Endothelial cell of umbilical vein (primary cell): ENCODE results near the gene DUS2. TPM values are rescaled to one million over a fixed set of nuclear protein-coding genes. Genes with fewer than 3 reads are reported as not detected.

Experiments
- BruUV-seq: library from RNA; stranded (reverse); fragments of 400-500 nt; replicated peaks from 2 replicates; lab custom pipeline; 2021; lab: Mats Ljungman, UMichigan
- CTCF ChIA-PET: fragments of 300-600, 350-600 bp; sonication (Branson Sonifier 250); formaldehyde crosslinking; loops from one replicate; lab custom pipeline; 2021; ENCODE audit warnings: antibody characterized with exemption, inconsistent platforms; lab: Charles Lee
- POLR2A ChIA-PET: fragments of 300-600, 350-600 bp; sonication (Branson Sonifier 250); formaldehyde crosslinking; loops from one replicate; lab custom pipeline; 2021; ENCODE audit warnings: antibody characterized with exemption, inconsistent platforms; lab: Charles Lee
- DNase-seq: peaks from one replicate; pipeline ENCODE4 v3.0.0-alpha.2; 2011; ENCODE audit warnings: low read depth, low spot score
- FAIRE-seq: peaks from 2 replicates; lab custom pipeline; 2011; peaks lifted over from hg19 to GRCh38; lab: Jason Lieb, UNC
- H2AFZ ChIP-seq: 2 replicates; pipeline ENCODE4 v1.6.0; 2012; ENCODE audit warnings: low read depth, low read length, control low read depth, inconsistent platforms
- H3K27ac ChIP-seq: 2 replicates; pipeline ENCODE4 v1.5.1; 2011; ENCODE audit warnings: low read depth, mild to moderate bottlenecking, control low read depth, low read length, moderate library complexity; ENCODE audit not compliant: insufficient read depth
- H3K27me3 ChIP-seq, 2 experiments: 2 replicates each; pipeline versions ENCODE4 v1.6.0 to v1.6.1; 2011; ENCODE audit warnings: low read length in 2 of 2, mixed read lengths in 1 of 2; ENCODE audit not compliant: control insufficient read depth in 2 of 2, insufficient read depth in 2 of 2
- H3K36me3 ChIP-seq, 2 experiments: 2 replicates in 1 of 2; 3 replicates in 1 of 2; pipeline ENCODE4 v1.5.1; 2011; ENCODE audit warnings: low read length in 2 of 2, mild to moderate bottlenecking in 1 of 2, moderate library complexity in 1 of 2; ENCODE audit not compliant: control insufficient read depth in 2 of 2, insufficient read depth in 2 of 2; ENCODE audit errors: extremely low read depth in 1 of 2
- H3K4me1 ChIP-seq: 3 replicates; pipeline ENCODE4 v1.5.1; 2011; ENCODE audit warnings: mild to moderate bottlenecking, low read length; ENCODE audit not compliant: control insufficient read depth, insufficient read depth; ENCODE audit errors: extremely low read depth
- H3K4me2 ChIP-seq: 2 replicates; pipeline ENCODE4 v1.6.1; 2011; ENCODE audit warnings: low read length, control low read depth, mixed read lengths; ENCODE audit not compliant: insufficient read depth
- H3K4me3 ChIP-seq, 3 experiments: fragments of 200-600 bp in 1 of 3; sonication (generic), shearing (Covaris generic) in 1 of 3; replicated peaks in 1 of 3; 2 replicates each; pipeline ENCODE4 v1.5.1; 2011 to 2016; ENCODE audit warnings: control low read depth in 3 of 3, low read length in 3 of 3, mild to moderate bottlenecking in 2 of 3, inconsistent platforms in 1 of 3, low read depth in 1 of 3, moderate library complexity in 1 of 3; ENCODE audit not compliant: insufficient read depth in 1 of 3
- H3K79me2 ChIP-seq: 2 replicates; pipeline ENCODE4 v1.6.0; 2012; ENCODE audit warnings: low read length, inconsistent platforms; ENCODE audit not compliant: control insufficient read depth, insufficient read depth
- H3K9ac ChIP-seq: replicated peaks from 2 replicates; pipeline ENCODE3; 2011; ENCODE audit warnings: low read length, control low read depth; ENCODE audit not compliant: insufficient read depth; ENCODE audit errors: extremely low read depth
- H3K9me1 ChIP-seq: replicated peaks from 3 replicates; pipeline ENCODE4 v1.6.0; 2011; ENCODE audit warnings: mild to moderate bottlenecking, low read length; ENCODE audit not compliant: control insufficient read depth, insufficient read depth; ENCODE audit errors: extremely low read depth
- H3K9me3 ChIP-seq: replicated peaks from 2 replicates; pipeline ENCODE4 v1.5.1; 2012; ENCODE audit warnings: low read length, inconsistent platforms; ENCODE audit not compliant: control insufficient read depth, insufficient read depth
- H4K20me1 ChIP-seq: replicated peaks from 2 replicates; pipeline ENCODE3; 2011; ENCODE audit warnings: mild to moderate bottlenecking, low read length; ENCODE audit not compliant: control insufficient read depth, insufficient read depth; ENCODE audit errors: extremely low read depth
- CTCF ChIP-seq, 2 donors: IDR thresholded peaks; 1 replicate in 1 of 2; 2 replicates in 1 of 2; pipeline ENCODE4 v1.5.1; 2011; ENCODE audit warnings: low read length in 2 of 2, mild to moderate bottlenecking in 2 of 2, moderate library complexity in 2 of 2, control low read depth in 1 of 2, inconsistent platforms in 1 of 2, low read depth in 1 of 2; ENCODE audit not compliant: insufficient read depth in 1 of 2; ENCODE audit errors: extremely low read depth in 1 of 2
- EZH2 ChIP-seq: IDR thresholded peaks from 2 replicates; pipeline ENCODE4 v1.6.1; 2012; ENCODE audit warnings: borderline replicate concordance, low read depth, mild to moderate bottlenecking, moderate library complexity, low read length, inconsistent platforms; ENCODE audit not compliant: severe bottlenecking
- FOS ChIP-seq: IDR thresholded peaks from 2 replicates; pipeline ENCODE4 v1.6.1; 2011; ENCODE audit warnings: mild to moderate bottlenecking, low read length, moderate library complexity, borderline replicate concordance; ENCODE audit not compliant: insufficient read depth
- GATA2 ChIP-seq: IDR thresholded peaks from 2 replicates; pipeline ENCODE4 v1.7.0; 2011; ENCODE audit warnings: low read depth, mild to moderate bottlenecking, moderate library complexity, mixed read lengths, low read length; ENCODE audit not compliant: insufficient read length, insufficient read depth
- JUN ChIP-seq: IDR thresholded peaks from 2 replicates; pipeline ENCODE4 v1.6.1; 2011; ENCODE audit warnings: borderline replicate concordance, low read depth; ENCODE audit not compliant: insufficient read length, insufficient read depth
- MAX ChIP-seq: IDR thresholded peaks from 2 replicates; pipeline ENCODE4 v1.6.1; 2011; ENCODE audit not compliant: insufficient read depth, insufficient read length
- MYC ChIP-seq: IDR thresholded peaks from one replicate; pipeline ENCODE4 v1.6.1; 2011; ENCODE audit warnings: mild to moderate bottlenecking, low read depth, low read length
- POLR2A ChIP-seq: IDR thresholded peaks from 2 replicates; pipeline ENCODE4 v1.6.1; 2012; ENCODE audit warnings: low read depth, mild to moderate bottlenecking, control low read depth, low read length
- POLR2AphosphoS5 ChIP-seq: IDR thresholded peaks from 2 replicates; pipeline ENCODE4 v1.6.1; 2012; ENCODE audit warnings: low read depth, mild to moderate bottlenecking, control low read depth, low read length, moderate library complexity; ENCODE audit not compliant: insufficient read depth
- dilution Hi-C: fragments of 300-500 bp; cut with MboI; formaldehyde crosslinking; loops from one replicate; pipeline ENCODE4 v1.15.0; 2019; ENCODE audit warnings: low sequenced_read_pairs; ENCODE audit not compliant: extremely low pct_ligation_motif_present
- intact Hi-C: fragments of 100-400 bp; cut with micrococcal nuclease; formaldehyde crosslinking; loops from one replicate; pipeline ENCODE4 v1.10.0; 2022
- polyA plus RNA-seq, 4 experiments: library from polyadenylated mRNA; depleted of rRNA in 3 of 4; stranded (reverse) in 3 of 4; unstranded in 1 of 4; fragments of >200 nt; gene quantifications; 2 replicates each; pipeline versions ENCODE4 v1.2.1 to v1.2.3, GENCODE V29; 2011 to 2012; ENCODE audit warnings: missing spikeins in 1 of 4
- total RNA-seq: library from RNA; stranded (reverse); gene quantifications from 2 replicates; pipeline ENCODE4 v1.2.3, GENCODE V29; 2021

The DUS2 gene
- total and polyA plus RNA-seq, 2 donors (not counting 3 experiments of a cell fraction or from before 2014, with no cell fraction given), result 16.4 to 21.7 TPM

DNA sequence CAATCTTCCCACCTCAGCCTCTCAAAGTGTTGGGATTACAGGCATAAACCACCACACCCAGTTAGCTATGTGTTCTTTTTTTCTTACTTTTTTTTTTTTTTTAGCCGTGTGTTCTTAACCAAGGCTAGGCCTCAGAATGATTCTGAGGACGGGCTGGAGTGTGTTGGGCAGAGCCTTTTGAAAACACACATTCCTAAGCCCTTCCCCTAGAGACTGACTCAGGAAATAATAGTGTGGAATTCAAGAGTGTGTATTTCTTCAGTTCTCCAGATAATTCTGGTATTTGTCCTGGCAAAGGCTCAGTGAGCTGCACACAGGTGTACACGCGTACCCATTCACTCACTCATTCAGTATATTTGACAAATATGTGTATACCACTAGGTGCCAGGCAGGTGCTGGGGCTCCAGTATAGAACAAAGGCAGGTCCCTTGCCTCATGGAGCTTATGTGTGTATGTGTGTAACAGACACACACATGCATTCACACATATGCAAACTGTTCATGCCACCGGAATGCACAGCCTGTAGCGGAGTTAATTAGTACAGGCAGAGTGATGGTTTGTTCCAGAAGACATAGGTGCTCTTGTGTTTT is 42.7 kb downstream of the DUS2 start:
- no peaks in the 10 kb centered on the region for H3K9me1 ChIP-seq
- no peak overlapping the region for H3K9ac ChIP-seq
- H3K9me3 ChIP-seq, result no peaks in the 10 kb centered on the region
- dilution Hi-C loops, result no loop called here
- H3K4me3 ChIP-seq, result no peak overlapping the region
- H3K36me3 ChIP-seq, result peaks cover 0 to 4% of the 10 kb centered on the region in 2 experiments
- no peaks in the 10 kb centered on the region for H3K27me3 ChIP-seq
- H4K20me1 ChIP-seq, result no peaks in the 10 kb centered on the region
- FAIRE-seq, result peak; percentile 18
- no peaks in the 10 kb centered on the region for H3K79me2 ChIP-seq
- no peak overlapping the region for H2AFZ ChIP-seq
- DNase-seq, result peak; percentile 57
- H3K27ac ChIP-seq, result no peak overlapping the region
- intact Hi-C loops, result no loop called here
- no TSS peak for BruUV-seq
- TF ChIP-seq FOS, result no peak
- CTCF ChIA-PET, result interaction anchor here (0.9 to 5.4 kb wide), 13 partner anchors 11 to 250 kb away, joined by 3 to 34 read pairs (median 6); partner anchors contain the start of genes DDX28, DUS2, NFATC3 and NRN1L
- peaks cover 19% of the 10 kb centered on the region for H3K4me1 ChIP-seq
- POLR2A ChIA-PET, result no interaction called here
- no peak overlapping the region for H3K4me2 ChIP-seq

DNA sequence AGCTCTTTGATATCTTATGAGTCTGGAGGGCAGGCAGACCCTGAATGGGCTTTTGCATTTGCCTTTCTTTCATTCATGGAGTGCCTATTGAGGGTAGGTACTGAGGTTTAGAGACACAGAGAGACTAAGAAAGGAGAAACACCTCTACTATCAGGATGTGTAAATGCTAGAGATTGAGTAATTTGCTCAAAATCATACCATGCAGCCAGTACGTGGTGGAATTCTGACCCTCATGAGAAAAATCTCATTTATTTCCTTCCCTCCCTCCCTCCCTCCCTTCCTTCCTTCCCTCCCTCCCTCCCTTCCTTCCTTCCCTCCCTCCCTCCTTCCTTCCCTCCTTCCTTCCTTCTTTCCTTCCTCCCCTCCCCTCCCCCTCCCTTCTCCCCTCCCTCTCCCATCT is 43.7 kb downstream of the DUS2 start:
- no peaks in the 10 kb centered on the region for H3K9me3 ChIP-seq
- no peaks in the 10 kb centered on the region for H3K9me1 ChIP-seq
- intact Hi-C loops, result no loop called here
- FAIRE-seq (no peak), DNase-seq (no peak)
- H3K36me3 ChIP-seq, result peaks cover 0 to 7% of the 10 kb centered on the region in 2 experiments
- TF ChIP-seq JUN (no peak), POLR2A (no peak), FOS (no peak), CTCF (IDR thresholded peaks at IDR 0.05; ENCODE audit: extremely low read depth in 1 of 2, insufficient read depth in 1 of 2, low read depth in 1 of 2, low read length in 2 of 2) (no peak), MAX (no peak), POLR2AphosphoS5 (no peak), GATA2 (no peak), MYC (no peak), EZH2 (no peak)
- dilution Hi-C loops, result no loop called here
- no peaks in the 10 kb centered on the region for H3K79me2 ChIP-seq
- H3K27me3 ChIP-seq, result no peaks in the 10 kb centered on the region
- BruUV-seq, result no TSS peak
- CTCF ChIA-PET, result interaction anchor here (2.9 to 5.4 kb wide), 3 partner anchors 10 to 251 kb away, joined by 14 to 34 read pairs (median 18); partner anchors contain the start of gene NFATC3
- no peak overlapping the region for H3K9ac ChIP-seq
- POLR2A ChIA-PET, result no interaction called here
- no peak overlapping the region for H3K27ac ChIP-seq
- H2AFZ ChIP-seq, result no peak overlapping the region
- no peak overlapping the region for H3K4me2 ChIP-seq
- peaks cover 19% of the 10 kb centered on the region for H3K4me1 ChIP-seq
- H4K20me1 ChIP-seq, result no peaks in the 10 kb centered on the region
- H3K4me3 ChIP-seq, result no peak overlapping the region
